K562 (cell line): Measurements from ENCODE around the gene SPATA32. TPM values are rescaled to one million over a fixed set of nuclear protein-coding genes. Genes with fewer than 3 reads are reported as not detected.

ENCODE experiments used
- ARHGAP35 ChIP-seq: fragments of 450-650 bp; IDR thresholded peaks from 2 replicates; pipeline ENCODE4 v1.6.1; 2018; ENCODE audit not compliant: partially characterized antibody
- CAMTA2 ChIP-seq: fragments of 250-450 bp; sonication (Bioruptor Pico); conservative IDR thresholded peaks from 2 replicates; pipeline ENCODE4 v1.5.1; 2022
- CBFB ChIP-seq: sonication (generic); formaldehyde crosslinking; IDR thresholded peaks from 2 replicates; pipeline ENCODE4 v1.4.0; 2020; ENCODE audit warnings: mild to moderate bottlenecking, missing genetic modification reagents
- ETV5 ChIP-seq: sonication (generic); formaldehyde crosslinking; IDR thresholded peaks from 2 replicates; pipeline ENCODE4 v1.4.0; 2020; ENCODE audit warnings: low read depth, mild to moderate bottlenecking, missing genetic modification reagents
- HIVEP1 ChIP-seq: fragments of 250-450 bp; sonication (Bioruptor Pico); IDR thresholded peaks from 2 replicates; pipeline ENCODE4 v1.4.0; 2020; ENCODE audit warnings: mild to moderate bottlenecking
- HNRNPLL ChIP-seq: fragments of 200-400 bp; formaldehyde crosslinking; IDR thresholded peaks from 2 replicates; pipeline ENCODE4 v1.6.1; 2017; ENCODE audit warnings: low read length, low read depth, mild to moderate bottlenecking; ENCODE audit not compliant: poor library complexity, severe bottlenecking
- IRF2 ChIP-seq: sonication (generic); formaldehyde crosslinking; IDR thresholded peaks from 2 replicates; pipeline ENCODE4 v1.8.1; 2022; ENCODE audit warnings: mild to moderate bottlenecking, missing genetic modification reagents
- MED1 ChIP-seq: sonication (generic); formaldehyde crosslinking; IDR thresholded peaks from 2 replicates; pipeline ENCODE4 v1.8.1; 2023; ENCODE audit warnings: missing genetic modification reagents, borderline replicate concordance
- MEF2A ChIP-seq: IDR thresholded peaks from 2 replicates; pipeline ENCODE4 v1.6.1; 2011; ENCODE audit warnings: low read depth, mild to moderate bottlenecking, low read length, moderate library complexity; ENCODE audit not compliant: control insufficient read depth
- PHF8 ChIP-seq: fragments of 200-600 bp; sonication (generic); IDR thresholded peaks from 2 replicates; pipeline ENCODE4 v1.6.1; 2012; ENCODE audit warnings: mixed run types, mild to moderate bottlenecking, inconsistent platforms, low read length, moderate library complexity, borderline replicate concordance
- POLR2G ChIP-seq: fragments of 200-400 bp; formaldehyde crosslinking; IDR thresholded peaks from 2 replicates; pipeline ENCODE4 v1.6.1; 2017; ENCODE audit warnings: low read depth, mild to moderate bottlenecking, antibody characterized with exemption, low read length, moderate library complexity
- SMARCC2 ChIP-seq: fragments of 450-650 bp; IDR thresholded peaks from 2 replicates; pipeline ENCODE4 v1.6.1; 2017; ENCODE audit warnings: antibody characterized with exemption, moderate library complexity, mild to moderate bottlenecking, low read depth
- TEAD2 ChIP-seq: fragments of 450-650 bp; IDR thresholded peaks from 2 replicates; pipeline ENCODE4 v1.6.1; 2016; ENCODE audit warnings: missing genetic modification characterization, control low read depth, missing compliant biosample characterization
- ZFP30 ChIP-seq: fragments of 250-450 bp; sonication (Bioruptor Pico); IDR thresholded peaks from 2 replicates; pipeline ENCODE4 v1.8.0; 2022; ENCODE audit warnings: moderate library complexity, mild to moderate bottlenecking, inconsistent platforms, borderline replicate concordance
- ZNF197 ChIP-seq: fragments of 200-800 bp; sonication (Bioruptor generic); IDR thresholded peaks from 2 replicates; pipeline ENCODE4 v1.6.1; 2016; ENCODE audit warnings: low read depth, missing genetic modification characterization, missing compliant biosample characterization
- ZNF224 ChIP-seq: sonication (generic); formaldehyde crosslinking; IDR thresholded peaks from 2 replicates; pipeline ENCODE4 v1.8.0; 2022; ENCODE audit warnings: mild to moderate bottlenecking, missing genetic modification reagents
- ZNF444 ChIP-seq: fragments of 250-450 bp; sonication (Bioruptor Pico); IDR thresholded peaks from 2 replicates; pipeline ENCODE4 v1.4.0; 2020; ENCODE audit warnings: mild to moderate bottlenecking, moderate library complexity
- ZNF644 ChIP-seq: fragments of 200-800 bp; sonication (Bioruptor generic); IDR thresholded peaks from 2 replicates; pipeline ENCODE4 v1.6.1; 2016; ENCODE audit warnings: low read depth, missing genetic modification characterization, missing compliant biosample characterization
- ZNF764 ChIP-seq: fragments of 250-450 bp; sonication (Bioruptor Pico); IDR thresholded peaks from 2 replicates; pipeline ENCODE4 v1.4.0; 2020; ENCODE audit warnings: low read depth, mild to moderate bottlenecking, moderate library complexity
- polyA plus RNA-seq, 8 experiments: library from polyadenylated mRNA; depleted of rRNA in 4 of 8; stranded (reverse) in 5 of 8; unstranded in 3 of 8; fragments of >200 nt; fragmentation: Nextera tagmentation in 2 of 8; fragmentation: Illumina TruSeq in 1 of 8; extraction: Ambion mirVana in 2 of 8; extraction: Trizol in 1 of 8; gene quantifications; 2 replicates each; pipeline versions ENCODE4 v1.2.1 to v1.2.3, GENCODE V29; 2011 to 2014; ENCODE audit warnings: inconsistent platforms in 1 of 8, missing spikeins in 1 of 8
- total RNA-seq, 7 experiments: library from RNA; depleted of rRNA in 6 of 7; stranded (reverse); fragments of >200 nt in 6 of 7; fragmentation: Illumina TruSeq in 2 of 7; extraction: Trizol in 2 of 7; gene quantifications; 2 replicates each; pipeline versions ENCODE4 v1.2.1 to v1.2.3, GENCODE V29; 2011 to 2021; ENCODE audit warnings: low replicate concordance in 1 of 7
- TF ChIP-seq, protein P1 (sequence below): IDR thresholded peaks from 2 replicates; pipeline ENCODE4 v1.6.1; 2011; ENCODE audit warnings: borderline replicate concordance, low read depth, mild to moderate bottlenecking, moderate library complexity, low read length; ENCODE audit not compliant: insufficient read depth, poor library complexity, severe bottlenecking
- TF ChIP-seq, protein P2 (sequence below): sonication (generic); formaldehyde crosslinking; IDR thresholded peaks from 2 replicates; pipeline ENCODE4 v1.8.0; 2023; ENCODE audit warnings: mild to moderate bottlenecking, missing genetic modification reagents
- TF ChIP-seq, protein P3 (sequence below): fragments of 250-450 bp; sonication (Bioruptor Pico); IDR thresholded peaks from 2 replicates; pipeline ENCODE4 v1.8.0; 2022; ENCODE audit warnings: inconsistent platforms, mild to moderate bottlenecking, moderate library complexity, borderline replicate concordance

The SPATA32 gene
- total and polyA plus RNA-seq, 9 of the 15 experiments (the other 6 are each of a cell fraction or from before 2014, with no cell fraction given) = 0.03 to 0.06 TPM; not detected in 7

DNA sequence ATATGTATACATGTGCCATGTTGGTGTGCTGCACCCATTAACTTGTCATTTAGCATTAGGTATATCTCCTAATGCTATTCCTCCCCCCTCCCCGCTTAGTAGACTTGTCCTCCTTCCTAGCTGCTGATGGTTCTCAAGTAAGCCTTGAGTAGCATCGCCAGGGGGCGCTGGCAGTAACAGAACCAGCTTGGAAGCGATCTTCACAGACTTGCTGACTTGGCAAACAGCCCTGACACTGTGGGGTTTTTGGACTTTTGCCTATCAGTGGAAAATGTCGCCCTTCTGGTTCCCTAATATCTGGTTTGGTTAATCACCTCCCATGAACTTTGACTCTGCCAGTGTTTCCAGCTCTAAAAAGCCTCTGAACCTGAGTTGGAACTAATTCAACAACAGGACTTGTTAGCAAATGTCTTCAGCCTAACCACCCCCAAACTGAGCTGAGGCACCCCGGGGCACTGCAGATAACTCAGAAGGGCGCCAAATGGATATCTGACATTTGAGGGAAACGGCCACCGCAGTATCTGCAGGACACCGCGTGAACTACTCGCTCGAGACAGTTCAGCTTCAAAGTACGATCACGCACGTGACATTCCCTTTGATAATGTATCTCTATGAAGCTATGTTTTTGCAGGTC lies 15.4 kb upstream of the SPATA32 start (continued):
- TF ChIP-seq, protein P1, sequence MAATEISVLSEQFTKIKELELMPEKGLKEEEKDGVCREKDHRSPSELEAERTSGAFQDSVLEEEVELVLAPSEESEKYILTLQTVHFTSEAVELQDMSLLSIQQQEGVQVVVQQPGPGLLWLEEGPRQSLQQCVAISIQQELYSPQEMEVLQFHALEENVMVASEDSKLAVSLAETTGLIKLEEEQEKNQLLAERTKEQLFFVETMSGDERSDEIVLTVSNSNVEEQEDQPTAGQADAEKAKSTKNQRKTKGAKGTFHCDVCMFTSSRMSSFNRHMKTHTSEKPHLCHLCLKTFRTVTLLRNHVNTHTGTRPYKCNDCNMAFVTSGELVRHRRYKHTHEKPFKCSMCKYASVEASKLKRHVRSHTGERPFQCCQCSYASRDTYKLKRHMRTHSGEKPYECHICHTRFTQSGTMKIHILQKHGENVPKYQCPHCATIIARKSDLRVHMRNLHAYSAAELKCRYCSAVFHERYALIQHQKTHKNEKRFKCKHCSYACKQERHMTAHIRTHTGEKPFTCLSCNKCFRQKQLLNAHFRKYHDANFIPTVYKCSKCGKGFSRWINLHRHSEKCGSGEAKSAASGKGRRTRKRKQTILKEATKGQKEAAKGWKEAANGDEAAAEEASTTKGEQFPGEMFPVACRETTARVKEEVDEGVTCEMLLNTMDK = peak; percentile 56
- no peak for TF ChIP-seq ETV5 (CRISPR knock-in tag)
- TF ChIP-seq IRF2 = no peak
- no peak for TF ChIP-seq ZFP30 (CRISPR knock-in tag)
- no peak for TF ChIP-seq CBFB (CRISPR knock-in tag)
- no peak for TF ChIP-seq ZNF764
- no peak for TF ChIP-seq CAMTA2 (CRISPR knock-in tag)
- no peak for TF ChIP-seq TEAD2 (tag)
- no peak for TF ChIP-seq ZNF197 (CRISPR knock-in tag)
- TF ChIP-seq ARHGAP35 = no peak
- TF ChIP-seq POLR2G = no peak
- no peak for TF ChIP-seq ZNF444 (CRISPR knock-in tag)
- TF ChIP-seq MED1 (CRISPR knock-in tag) = no peak
- no peak for TF ChIP-seq SMARCC2
- TF ChIP-seq, protein P2, sequence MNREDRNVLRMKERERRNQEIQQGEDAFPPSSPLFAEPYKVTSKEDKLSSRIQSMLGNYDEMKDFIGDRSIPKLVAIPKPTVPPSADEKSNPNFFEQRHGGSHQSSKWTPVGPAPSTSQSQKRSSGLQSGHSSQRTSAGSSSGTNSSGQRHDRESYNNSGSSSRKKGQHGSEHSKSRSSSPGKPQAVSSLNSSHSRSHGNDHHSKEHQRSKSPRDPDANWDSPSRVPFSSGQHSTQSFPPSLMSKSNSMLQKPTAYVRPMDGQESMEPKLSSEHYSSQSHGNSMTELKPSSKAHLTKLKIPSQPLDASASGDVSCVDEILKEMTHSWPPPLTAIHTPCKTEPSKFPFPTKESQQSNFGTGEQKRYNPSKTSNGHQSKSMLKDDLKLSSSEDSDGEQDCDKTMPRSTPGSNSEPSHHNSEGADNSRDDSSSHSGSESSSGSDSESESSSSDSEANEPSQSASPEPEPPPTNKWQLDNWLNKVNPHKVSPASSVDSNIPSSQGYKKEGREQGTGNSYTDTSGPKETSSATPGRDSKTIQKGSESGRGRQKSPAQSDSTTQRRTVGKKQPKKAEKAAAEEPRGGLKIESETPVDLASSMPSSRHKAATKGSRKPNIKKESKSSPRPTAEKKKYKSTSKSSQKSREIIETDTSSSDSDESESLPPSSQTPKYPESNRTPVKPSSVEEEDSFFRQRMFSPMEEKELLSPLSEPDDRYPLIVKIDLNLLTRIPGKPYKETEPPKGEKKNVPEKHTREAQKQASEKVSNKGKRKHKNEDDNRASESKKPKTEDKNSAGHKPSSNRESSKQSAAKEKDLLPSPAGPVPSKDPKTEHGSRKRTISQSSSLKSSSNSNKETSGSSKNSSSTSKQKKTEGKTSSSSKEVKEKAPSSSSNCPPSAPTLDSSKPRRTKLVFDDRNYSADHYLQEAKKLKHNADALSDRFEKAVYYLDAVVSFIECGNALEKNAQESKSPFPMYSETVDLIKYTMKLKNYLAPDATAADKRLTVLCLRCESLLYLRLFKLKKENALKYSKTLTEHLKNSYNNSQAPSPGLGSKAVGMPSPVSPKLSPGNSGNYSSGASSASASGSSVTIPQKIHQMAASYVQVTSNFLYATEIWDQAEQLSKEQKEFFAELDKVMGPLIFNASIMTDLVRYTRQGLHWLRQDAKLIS (CRISPR knock-in tag) = no peak
- TF ChIP-seq, protein P3, sequence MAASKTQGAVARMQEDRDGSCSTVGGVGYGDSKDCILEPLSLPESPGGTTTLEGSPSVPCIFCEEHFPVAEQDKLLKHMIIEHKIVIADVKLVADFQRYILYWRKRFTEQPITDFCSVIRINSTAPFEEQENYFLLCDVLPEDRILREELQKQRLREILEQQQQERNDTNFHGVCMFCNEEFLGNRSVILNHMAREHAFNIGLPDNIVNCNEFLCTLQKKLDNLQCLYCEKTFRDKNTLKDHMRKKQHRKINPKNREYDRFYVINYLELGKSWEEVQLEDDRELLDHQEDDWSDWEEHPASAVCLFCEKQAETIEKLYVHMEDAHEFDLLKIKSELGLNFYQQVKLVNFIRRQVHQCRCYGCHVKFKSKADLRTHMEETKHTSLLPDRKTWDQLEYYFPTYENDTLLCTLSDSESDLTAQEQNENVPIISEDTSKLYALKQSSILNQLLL (CRISPR knock-in tag) = no peak
- TF ChIP-seq MEF2A = no peak
- TF ChIP-seq HNRNPLL = no peak
- TF ChIP-seq HIVEP1 (CRISPR knock-in tag) = no peak
- no peak for TF ChIP-seq PHF8
- TF ChIP-seq ZNF224 (CRISPR knock-in tag) = no peak
- TF ChIP-seq ZNF644 = no peak
